Fibroblast of the aortic adventitia (primary cell): ENCODE data around the gene ZFP28. TPM values are rescaled to one million over a fixed set of nuclear protein-coding genes. Genes with fewer than 3 reads are reported as not detected.

Experiments
- DNase-seq: peaks from one replicate; pipeline ENCODE4 v3.0.0-alpha.2; 2010; ENCODE audit warnings: low read depth
- H3K4me3 ChIP-seq: 2 replicates; pipeline ENCODE4 v1.5.1; 2011; ENCODE audit warnings: low read depth, mild to moderate bottlenecking, control low read depth, low read length, moderate library complexity
- CTCF ChIP-seq: IDR thresholded peaks from 2 replicates; pipeline ENCODE4 v1.5.1; 2011; ENCODE audit warnings: mild to moderate bottlenecking, low read length, control low read depth, inconsistent platforms; ENCODE audit not compliant: insufficient read depth
- total RNA-seq: library from RNA; depleted of rRNA; stranded (reverse); fragments of >200 nt; gene quantifications from 2 replicates; pipeline ENCODE4 v1.2.3, GENCODE V29; 2012; ENCODE audit warnings: low replicate concordance

The ZFP28 gene
- total RNA-seq, 1 donor: 8.3 TPM

- peak; percentile 89 for DNase-seq
- peak; percentile 1 for TF ChIP-seq CTCF
- H3K4me3 ChIP-seq: peak within 1 kb of the TSS; percentile 99
Observed at GRCh38 chr19:56567274-56568120, 28.7 kb downstream of the ZFP28 start, which contains the start of gene ZNF470. Gene ZNF470 (plus strand): TSS chr19:56567468. CDS start chr19:56570312, 2,844 bp downstream.

GRCh38 chr19:56572589-56572988 is 33.8 kb downstream of the ZFP28 start:
- TF ChIP-seq CTCF: no peak
- H3K4me3 ChIP-seq: no peak overlapping the region
- DNase-seq: no peak

GRCh38 chr19:56573914-56574313 is 35.2 kb downstream of the ZFP28 start:
- no peak for DNase-seq
- TF ChIP-seq CTCF: no peak
- H3K4me3 ChIP-seq: no peak overlapping the region

- DNase-seq: no peak
- H3K4me3 ChIP-seq: no peak overlapping the region
- no peak for TF ChIP-seq CTCF
Observed at GRCh38 chr19:56577719-56578602, 39.2 kb downstream of the ZFP28 start.

- DNase-seq: no peak
- H3K4me3 ChIP-seq: peak overlapping the region; percentile 98
- no peak for TF ChIP-seq CTCF
Observed at GRCh38 chr19:56594446-56594782, 55.7 kb downstream of the ZFP28 start.

- TF ChIP-seq CTCF: no peak
- peak within 1 kb of the TSS; percentile 98 for H3K4me3 ChIP-seq
- peak; percentile 83 for DNase-seq
Observed at GRCh38 chr19:56594783-56595547, 56.2 kb downstream of the ZFP28 start, which contains the start of gene ZNF71. Gene ZNF71 (plus strand): TSS chr19:56595302. CDS start chr19:56601559, 6,257 bp downstream.
